ENCODE results near the gene CRYBA2. TPM values are rescaled to one million over a fixed set of nuclear protein-coding genes. Genes with fewer than 3 reads are reported as not detected.

Gene CRYBA2
- total and polyA plus RNA-seq, 11 donors = not detected

DNA sequence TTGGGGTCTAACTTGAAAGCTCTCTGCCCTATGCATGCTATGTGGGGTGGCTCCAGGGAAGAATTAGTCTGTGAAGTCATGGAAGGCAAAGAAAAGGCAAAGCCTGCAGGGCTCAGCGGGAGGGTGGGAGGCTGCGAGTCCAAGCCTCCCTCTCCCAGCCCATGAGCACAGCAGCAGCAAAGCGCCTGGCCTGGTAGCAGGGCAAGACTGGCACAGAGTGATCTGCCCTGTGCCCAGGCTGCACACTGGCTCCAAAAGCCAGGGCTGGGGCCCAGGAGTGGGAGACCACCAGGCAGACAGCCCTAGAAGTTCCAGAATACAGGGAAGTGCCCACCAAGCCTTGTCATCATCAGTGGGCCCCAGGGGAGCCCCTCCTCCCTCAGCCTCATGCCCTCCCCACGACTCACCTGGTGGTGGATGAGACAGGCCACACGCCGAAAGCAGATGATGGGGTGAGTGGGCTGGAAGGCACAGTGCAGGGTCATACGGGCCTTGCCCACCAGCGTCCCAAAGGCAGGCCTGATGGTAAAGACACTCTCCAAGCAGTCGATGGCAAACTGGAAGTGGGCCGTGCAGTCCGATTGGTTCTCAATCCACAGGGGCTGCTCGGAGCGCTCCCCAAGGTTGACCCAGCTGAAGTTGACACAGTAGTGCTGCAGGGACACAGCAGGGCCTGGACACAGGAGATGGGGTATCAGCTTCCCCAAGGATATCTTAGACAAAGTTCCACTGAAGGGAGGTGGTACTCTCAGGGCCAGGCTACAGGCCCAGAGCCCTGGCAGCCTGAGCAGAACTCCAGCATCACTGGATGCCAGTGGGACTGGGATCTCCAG, 36.0 kb upstream of the CRYBA2 start:
- ATAC-seq = no peak
- Histone ChIP-seq H3K4me3 (no peak overlapping the region), H3K4me1 (no peaks in the 10 kb centered on the region), H3K27ac (no peak overlapping the region), H3K9me3 (no peaks in the 10 kb centered on the region), H3K36me3 (no peaks in the 10 kb centered on the region), H3K27me3 (peaks cover 8 to 40% (median 20%) of the 10 kb centered on the region in 9 donors)
- intact Hi-C loops (cut with DNase I) = loop anchor here in 3 of 10 donors (1.0 to 10.0 kb wide), 3 partner anchors 125 to 128 kb away; no protein-coding TSS in a partner anchor
- TF ChIP-seq, protein P1, sequence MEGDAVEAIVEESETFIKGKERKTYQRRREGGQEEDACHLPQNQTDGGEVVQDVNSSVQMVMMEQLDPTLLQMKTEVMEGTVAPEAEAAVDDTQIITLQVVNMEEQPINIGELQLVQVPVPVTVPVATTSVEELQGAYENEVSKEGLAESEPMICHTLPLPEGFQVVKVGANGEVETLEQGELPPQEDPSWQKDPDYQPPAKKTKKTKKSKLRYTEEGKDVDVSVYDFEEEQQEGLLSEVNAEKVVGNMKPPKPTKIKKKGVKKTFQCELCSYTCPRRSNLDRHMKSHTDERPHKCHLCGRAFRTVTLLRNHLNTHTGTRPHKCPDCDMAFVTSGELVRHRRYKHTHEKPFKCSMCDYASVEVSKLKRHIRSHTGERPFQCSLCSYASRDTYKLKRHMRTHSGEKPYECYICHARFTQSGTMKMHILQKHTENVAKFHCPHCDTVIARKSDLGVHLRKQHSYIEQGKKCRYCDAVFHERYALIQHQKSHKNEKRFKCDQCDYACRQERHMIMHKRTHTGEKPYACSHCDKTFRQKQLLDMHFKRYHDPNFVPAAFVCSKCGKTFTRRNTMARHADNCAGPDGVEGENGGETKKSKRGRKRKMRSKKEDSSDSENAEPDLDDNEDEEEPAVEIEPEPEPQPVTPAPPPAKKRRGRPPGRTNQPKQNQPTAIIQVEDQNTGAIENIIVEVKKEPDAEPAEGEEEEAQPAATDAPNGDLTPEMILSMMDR (IDR thresholded peaks at IDR 0.05) = no peak
- TF ChIP-seq POLR2A (IDR thresholded peaks at IDR 0.05) = no peak
- WGBS, 4 donors = 69 to 72% (median 70%) methylated on average over 11 to 13 of the region's 13 CpGs
- no peak for DNase-seq

DNA sequence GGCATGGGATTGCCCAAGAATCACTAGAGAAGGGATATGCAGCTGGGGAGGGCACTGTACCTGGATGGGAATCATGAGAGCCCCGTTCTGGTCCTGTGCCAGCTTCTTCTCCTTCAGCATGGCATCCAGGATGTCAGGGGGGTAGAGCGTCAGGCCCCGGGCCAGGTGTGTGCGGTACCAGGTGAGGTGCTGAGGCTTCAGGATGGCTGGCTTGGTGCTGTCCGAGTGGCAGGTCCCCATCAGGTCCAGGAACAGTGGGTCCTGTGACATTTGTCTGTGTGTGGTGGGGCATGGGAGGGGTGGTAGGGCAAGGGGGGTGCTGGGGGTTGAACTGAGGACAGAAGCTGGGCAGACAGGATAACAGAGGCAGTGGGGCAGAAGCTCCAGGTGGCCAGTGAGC, 34.9 kb upstream of the CRYBA2 start:
- DNase-seq (no peak), ATAC-seq (no peak)
- no peaks in the 10 kb centered on the region for H3K9me3 ChIP-seq
- 71 to 75% (median 73%) methylated on average over 3 to 5 of the region's 5 CpGs for WGBS, 4 donors
- TF ChIP-seq POLR2A (IDR thresholded peaks at IDR 0.05) = no peak
- TF ChIP-seq, protein P1 (IDR thresholded peaks at IDR 0.05) = no peak
- intact Hi-C loops (cut with DNase I) = loop anchor here in 2 of 10 donors (2.0 to 10.0 kb wide), 2 partner anchors 127 to 129 kb away; no protein-coding TSS in a partner anchor
- no peak overlapping the region for H3K27ac ChIP-seq
- H3K36me3 ChIP-seq = no peaks in the 10 kb centered on the region
- peaks cover 8 to 43% (median 17%) of the 10 kb centered on the region in 9 donors for H3K27me3 ChIP-seq
- H3K4me3 ChIP-seq = no peak overlapping the region
- no peaks in the 10 kb centered on the region for H3K4me1 ChIP-seq

DNA sequence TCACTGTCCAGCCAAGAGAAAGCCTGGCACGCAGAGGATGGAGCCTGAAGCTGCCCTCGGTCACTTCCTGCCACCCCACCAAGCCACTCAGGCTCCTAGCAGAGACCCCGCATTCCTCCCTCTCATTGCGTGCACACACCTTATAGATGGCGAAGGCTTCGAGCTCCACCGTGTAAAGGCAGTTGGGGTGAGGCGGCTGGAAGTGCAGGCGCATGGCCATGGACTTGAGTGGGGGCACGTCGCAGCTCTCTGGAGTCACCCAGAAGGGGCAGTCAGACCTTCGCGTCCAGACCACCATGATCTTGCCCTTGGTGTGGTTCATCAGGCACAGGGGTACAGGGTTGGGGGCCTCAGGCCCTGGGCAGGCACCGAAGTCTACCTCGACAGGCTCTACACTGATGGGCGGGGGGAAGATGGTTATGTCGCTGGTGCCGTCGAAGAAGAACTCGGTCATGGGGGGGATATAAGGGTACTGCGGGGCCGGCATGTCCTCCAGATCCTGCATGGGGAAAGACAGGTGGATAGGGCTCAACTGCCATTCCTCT, 34.4 kb upstream of the CRYBA2 start:
- Histone ChIP-seq H3K4me3 (no peak overlapping the region), H3K36me3 (no peaks in the 10 kb centered on the region), H3K27me3 (peaks cover 8 to 38% (median 15%) of the 10 kb centered on the region in 9 donors), H3K4me1 (no peaks in the 10 kb centered on the region), H3K27ac (no peak overlapping the region), H3K9me3 (no peaks in the 10 kb centered on the region)
- DNase-seq (no peak), ATAC-seq (no peak)
- intact Hi-C loops (cut with DNase I) = loop anchor here in 2 of 10 donors (2.0 to 10.0 kb wide), 2 partner anchors 127 to 129 kb away; no protein-coding TSS in a partner anchor
- 88 to 94% (median 89%) methylated on average over 13 to 22 of the region's 22 CpGs for WGBS, 4 donors
- TF ChIP-seq POLR2A (IDR thresholded peaks at IDR 0.05) = no peak
- TF ChIP-seq, protein P1 (IDR thresholded peaks at IDR 0.05) = no peak

DNA sequence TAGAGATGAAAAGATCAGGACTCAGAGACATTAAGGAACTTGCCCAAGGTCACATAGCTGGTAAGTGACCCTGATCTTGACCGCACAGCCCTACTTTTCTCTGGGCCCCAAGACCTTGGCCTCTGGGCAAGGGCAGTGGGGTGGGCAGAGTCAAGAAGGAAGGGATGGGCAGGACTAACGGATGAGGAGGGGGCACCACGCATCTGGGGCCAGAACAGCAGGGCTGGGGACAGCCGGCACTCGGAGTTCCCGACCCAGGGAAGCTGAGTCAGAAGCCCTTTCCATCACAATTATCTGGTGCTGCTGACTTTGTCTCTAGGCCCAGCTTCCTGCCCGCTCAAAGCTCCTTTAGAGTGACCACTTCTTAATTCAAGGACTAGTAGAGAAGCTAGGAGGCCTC, 33.7 kb upstream of the CRYBA2 start:
- H3K9me3 ChIP-seq = no peaks in the 10 kb centered on the region
- DNase-seq = no peak
- H3K4me3 ChIP-seq = no peak overlapping the region
- no peak for ATAC-seq
- TF ChIP-seq, protein P1 (IDR thresholded peaks at IDR 0.05) = no peak
- H3K4me1 ChIP-seq = no peaks in the 10 kb centered on the region
- peaks cover 4 to 33% (median 11%) of the 10 kb centered on the region in 9 donors for H3K27me3 ChIP-seq
- no peaks in the 10 kb centered on the region for H3K36me3 ChIP-seq
- no peak overlapping the region for H3K27ac ChIP-seq
- WGBS, 4 donors = 70 to 86% (median 81%) methylated on average over 7 of the region's 7 CpGs
- intact Hi-C loops (cut with DNase I) = loop anchor here in 1 of 10 donors (10.0 kb wide), 1 partner anchor 128 kb away; no protein-coding TSS in a partner anchor
